ENCODE measurements around the gene RALGPS1. TPM values are rescaled to one million over a fixed set of nuclear protein-coding genes. Genes with fewer than 3 reads are reported as not detected.

Gene RALGPS1
- total RNA-seq, 1 donor from 2014 or later = 30.7 TPM

GRCh38 chr9:127102788-127103187 is 188.2 kb downstream of the RALGPS1 start:
- H3K4me3 ChIP-seq = no peak overlapping the region
- H3K27me3 Mint-ChIP-seq (ENCODE audit: insufficient read depth, low read depth) = peaks cover 2% of the 10 kb centered on the region
- no peaks in the 10 kb centered on the region for H3F3A ChIP-seq (ENCODE audit: low read depth)
- no peak for TF ChIP-seq EZH2 (IDR thresholded peaks at IDR 0.05)
- TF ChIP-seq EZH2phosphoT487 (IDR thresholded peaks at IDR 0.05) = no peak
- TF ChIP-seq CTCF (IDR thresholded peaks at IDR 0.05) = no peak
- H3K27ac ChIP-seq = no peak overlapping the region
- no peak overlapping the region for H3K27ac Mint-ChIP-seq
- no peaks in the 10 kb centered on the region for H4K20me1 ChIP-seq (ENCODE audit: low read depth)
- no peaks in the 10 kb centered on the region for H3K79me2 ChIP-seq (ENCODE audit: low read depth)
- no peak overlapping the region for H3K4me3 Mint-ChIP-seq
- H3K4me2 ChIP-seq = no peak overlapping the region
- no peaks in the 10 kb centered on the region for H3K9me3 ChIP-seq (ENCODE audit: low read depth)
- no peaks in the 10 kb centered on the region for H3K4me1 ChIP-seq
- no peak for DNase-seq (ENCODE audit: low spot score)
- peaks cover 3% of the 10 kb centered on the region for H3K4me1 Mint-ChIP-seq
- no peaks in the 10 kb centered on the region for H3K36me3 Mint-ChIP-seq
- no peak overlapping the region for H2AFZ ChIP-seq (replicated peaks)
- H3K36me3 ChIP-seq = no peaks in the 10 kb centered on the region
- H3K27me3 ChIP-seq = no peaks in the 10 kb centered on the region
- H3K9ac ChIP-seq = no peak overlapping the region
- H3K9me3 Mint-ChIP-seq = no peaks in the 10 kb centered on the region

- no peak for DNase-seq (ENCODE audit: low spot score)
- no peaks in the 10 kb centered on the region for H3K9me3 Mint-ChIP-seq
- Histone ChIP-seq H3K27me3 (no peaks in the 10 kb centered on the region), H3K4me1 (no peaks in the 10 kb centered on the region), H3F3A (ENCODE audit: low read depth) (no peaks in the 10 kb centered on the region), H3K27ac (no peak overlapping the region), H3K9me3 (ENCODE audit: low read depth) (no peaks in the 10 kb centered on the region), H2AFZ (replicated peaks) (no peak overlapping the region), H3K9ac (no peak overlapping the region), H3K79me2 (ENCODE audit: low read depth) (no peaks in the 10 kb centered on the region), H3K36me3 (no peaks in the 10 kb centered on the region), H3K4me3 (no peak overlapping the region), H3K4me2 (no peak overlapping the region), H4K20me1 (ENCODE audit: low read depth) (no peaks in the 10 kb centered on the region)
- no peak overlapping the region for H3K27ac Mint-ChIP-seq
- no peak overlapping the region for H3K4me3 Mint-ChIP-seq
- TF ChIP-seq CTCF (IDR thresholded peaks at IDR 0.05) (no peak), EZH2 (IDR thresholded peaks at IDR 0.05) (no peak), EZH2phosphoT487 (IDR thresholded peaks at IDR 0.05) (no peak)
- peaks cover 4% of the 10 kb centered on the region for H3K36me3 Mint-ChIP-seq
- peaks cover 8% of the 10 kb centered on the region for H3K4me1 Mint-ChIP-seq
- H3K27me3 Mint-ChIP-seq (ENCODE audit: insufficient read depth, low read depth) = peaks cover 2% of the 10 kb centered on the region
These were observed 190.2 kb downstream of the RALGPS1 start for GRCh38 chr9:127104581-127105311.

- no peak for DNase-seq (ENCODE audit: low spot score)
- Mint-ChIP-seq H3K9me3 (no peaks in the 10 kb centered on the region), H3K4me1 (peaks cover 8% of the 10 kb centered on the region), H3K4me3 (no peak overlapping the region), H3K36me3 (peaks cover 4% of the 10 kb centered on the region), H3K27ac (no peak overlapping the region), H3K27me3 (ENCODE audit: insufficient read depth, low read depth) (peaks cover 5% of the 10 kb centered on the region)
- Histone ChIP-seq H2AFZ (replicated peaks) (no peak overlapping the region), H3F3A (ENCODE audit: low read depth) (no peaks in the 10 kb centered on the region), H3K4me2 (no peak overlapping the region), H3K79me2 (ENCODE audit: low read depth) (no peaks in the 10 kb centered on the region), H3K9ac (no peak overlapping the region), H3K36me3 (no peaks in the 10 kb centered on the region), H3K9me3 (ENCODE audit: low read depth) (no peaks in the 10 kb centered on the region), H3K27me3 (no peaks in the 10 kb centered on the region), H3K4me1 (no peaks in the 10 kb centered on the region), H3K27ac (no peak overlapping the region), H4K20me1 (ENCODE audit: low read depth) (no peaks in the 10 kb centered on the region), H3K4me3 (no peak overlapping the region)
- TF ChIP-seq EZH2 (IDR thresholded peaks at IDR 0.05) = no peak
- TF ChIP-seq CTCF (IDR thresholded peaks at IDR 0.05) = no peak
- TF ChIP-seq EZH2phosphoT487 (IDR thresholded peaks at IDR 0.05) = no peak
These were observed 191.4 kb downstream of the RALGPS1 start for GRCh38 chr9:127105805-127106465.
